ENCODE data around the gene TRIM38.
"Not testable (repeated sequence)": the region's sequence is repeated elsewhere in the genome, so short reads cannot be mapped to it uniquely, and the experiment has no call there.

TRIM38 gene

GRCh38 chr6:25962149-25963127, at the start of gene TRIM38:
TSS of gene TRIM38 (plus strand) at chr6:25962802. CDS start at chr6:25966523, 3,721 bp downstream.
- peak; percentile 93 to 95 for DNase-seq

GRCh38 chr6:25913741-25914140, 48.9 kb upstream of the TRIM38 start:
- DNase-seq, result no peak

GRCh38 chr6:25916330-25916729, 46.3 kb upstream of the TRIM38 start:
- DNase-seq, result no peak

GRCh38 chr6:25916789-25917490, 45.7 kb upstream of the TRIM38 start:
- DNase-seq, result no peak

GRCh38 chr6:25918083-25918683, 44.4 kb upstream of the TRIM38 start:
- no peak for DNase-seq

GRCh38 chr6:25919657-25920056, 42.9 kb upstream of the TRIM38 start:
- no peak for DNase-seq

GRCh38 chr6:25921525-25922203, 40.9 kb upstream of the TRIM38 start:
- peak; percentile 17 to 41 for DNase-seq

GRCh38 chr6:25922301-25922700, 40.3 kb upstream of the TRIM38 start:
- DNase-seq, result no peak

- DNase-seq, result no peak
Observed at GRCh38 chr6:25925876-25926275, 36.7 kb upstream of the TRIM38 start.

- no peak for DNase-seq
Observed at GRCh38 chr6:25927178-25927577, 35.4 kb upstream of the TRIM38 start.

- DNase-seq, result no peak
Observed at GRCh38 chr6:25927756-25928216, 34.8 kb upstream of the TRIM38 start.

GRCh38 chr6:25928562-25929324, 33.9 kb upstream of the TRIM38 start:
- DNase-seq, result no peak

GRCh38 chr6:25929785-25930184, 32.8 kb upstream of the TRIM38 start:
- not testable (repeated sequence) for DNase-seq

GRCh38 chr6:25930532-25931410, 31.8 kb upstream of the TRIM38 start, which contains the start of gene SLC17A2:
TSS of gene SLC17A2 (minus strand) at chr6:25930691. CDS start at chr6:25925796, 4,895 bp downstream.
- no peak for DNase-seq

- DNase-seq, result no peak
Observed at GRCh38 chr6:25931411-25931709, 31.2 kb upstream of the TRIM38 start.

GRCh38 chr6:25934156-25934555, 28.4 kb upstream of the TRIM38 start:
- DNase-seq, result no peak

- no peak for DNase-seq
Observed at GRCh38 chr6:25934735-25935313, 27.8 kb upstream of the TRIM38 start.

- no peak for DNase-seq
Observed at GRCh38 chr6:25935953-25936352, 26.6 kb upstream of the TRIM38 start.

GRCh38 chr6:25939593-25939992, 23.0 kb upstream of the TRIM38 start:
- DNase-seq, result no peak

- peak; percentile 51 to 73 for DNase-seq
Observed at GRCh38 chr6:25942561-25943147, 19.9 kb upstream of the TRIM38 start.
